Suprapubic skin (tissue), 4 donors: ENCODE measurements around the gene VPS8. TPM values are rescaled to one million over a fixed set of nuclear protein-coding genes. Genes with fewer than 3 reads are reported as not detected.

Source experiments
- DNase-seq, 2 donors: peaks; one replicate each; pipeline ENCODE4 v3.0.0-alpha.2; 2019; ENCODE audit warnings: low spot score in 2 of 2
- H3K27ac ChIP-seq: fragments of 200-600 bp; sonication (generic); one replicate; pipeline ENCODE4 v1.5.1; 2019
- H3K27me3 ChIP-seq: fragments of 200-600 bp; sonication (generic); one replicate; pipeline ENCODE4 v1.5.1; 2019
- H3K36me3 ChIP-seq: fragments of 200-600 bp; sonication (generic); one replicate; pipeline ENCODE4 v1.5.1; 2019
- H3K4me1 ChIP-seq: fragments of 200-600 bp; sonication (generic); one replicate; pipeline ENCODE4 v1.5.1; 2019
- H3K4me3 ChIP-seq: fragments of 200-600 bp; sonication (generic); one replicate; pipeline ENCODE4 v1.5.1; 2019; ENCODE audit warnings: mild to moderate bottlenecking
- H3K9me3 ChIP-seq: fragments of 200-600 bp; sonication (generic); one replicate; pipeline ENCODE4 v1.5.1; 2019
- CTCF ChIP-seq, 2 donors: fragments of 200-600 bp in 1 of 2; fragments of 450-650 bp in 1 of 2; sonication (generic) in 1 of 2; IDR thresholded peaks; one replicate each; pipeline ENCODE4 v1.5.1; 2016 to 2019; ENCODE audit warnings: antibody characterized with exemption in 2 of 2, mild to moderate bottlenecking in 1 of 2, moderate library complexity in 1 of 2
- EP300 ChIP-seq: sonication (generic); formaldehyde crosslinking; IDR thresholded peaks from one replicate; pipeline ENCODE4 v1.6.1; 2017; ENCODE audit warnings: antibody characterized with exemption
- POLR2A ChIP-seq, 2 donors: fragments of 450-650 bp; IDR thresholded peaks; one replicate each; pipeline ENCODE4 v1.6.1; 2017; ENCODE audit warnings: antibody characterized with exemption in 2 of 2, mild to moderate bottlenecking in 2 of 2, moderate library complexity in 2 of 2
- POLR2AphosphoS5 ChIP-seq, 3 donors: sonication (generic); formaldehyde crosslinking; IDR thresholded peaks; one replicate each; pipeline ENCODE4 v1.6.1; 2017; ENCODE audit warnings: antibody characterized with exemption in 3 of 3
- WGBS: methylation state at CpG from one replicate; pipeline ENCODE4 v1.1.5; 2018; 5-methylcytosine and 5-hydroxymethylcytosine counted together
- total RNA-seq, 4 donors: library from RNA; depleted of rRNA; stranded (reverse); fragments of >200 nt; gene quantifications; one replicate each; pipeline ENCODE4 v1.1.0, GENCODE V29; 2016

Gene VPS8
- total RNA-seq, 4 donors from 2014 or later: 36.1 to 93.8 (median 57.2) TPM

GRCh38 chr3:185057829-185058228, 245.9 kb downstream of the VPS8 start:
- peaks cover 16% of the 10 kb centered on the region for H3K9me3 ChIP-seq
- H3K27ac ChIP-seq: no peak overlapping the region
- no peaks in the 10 kb centered on the region for H3K4me1 ChIP-seq
- DNase-seq: no peak
- no peaks in the 10 kb centered on the region for H3K27me3 ChIP-seq
- no peak overlapping the region for H3K4me3 ChIP-seq
- 97% methylated on average over 1 of the region's 1 CpG for WGBS
- TF ChIP-seq CTCF (IDR thresholded peaks at IDR 0.05) (no peak), POLR2AphosphoS5 (IDR thresholded peaks at IDR 0.05) (no peak), POLR2A (IDR thresholded peaks at IDR 0.05) (no peak), EP300 (no peak)
- H3K36me3 ChIP-seq: peaks cover 19% of the 10 kb centered on the region

GRCh38 chr3:185058796-185059195, 246.8 kb downstream of the VPS8 start:
- H3K4me1 ChIP-seq: no peaks in the 10 kb centered on the region
- DNase-seq: no peak
- peaks cover 16% of the 10 kb centered on the region for H3K9me3 ChIP-seq
- no peaks in the 10 kb centered on the region for H3K27me3 ChIP-seq
- TF ChIP-seq CTCF (IDR thresholded peaks at IDR 0.05) (no peak), POLR2A (IDR thresholded peaks at IDR 0.05) (no peak), EP300 (no peak), POLR2AphosphoS5 (IDR thresholded peaks at IDR 0.05) (no peak)
- no peak overlapping the region for H3K4me3 ChIP-seq
- peaks cover 10% of the 10 kb centered on the region for H3K36me3 ChIP-seq
- WGBS: 51% methylated on average over 2 of the region's 2 CpGs
- no peak overlapping the region for H3K27ac ChIP-seq

- no peaks in the 10 kb centered on the region for H3K36me3 ChIP-seq
- no peak overlapping the region for H3K27ac ChIP-seq
- 83% methylated on average over 2 of the region's 2 CpGs for WGBS
- no peaks in the 10 kb centered on the region for H3K27me3 ChIP-seq
- no peak overlapping the region for H3K4me3 ChIP-seq
- TF ChIP-seq EP300 (no peak), CTCF (IDR thresholded peaks at IDR 0.05) (no peak), POLR2A (IDR thresholded peaks at IDR 0.05) (no peak), POLR2AphosphoS5 (IDR thresholded peaks at IDR 0.05) (no peak)
- H3K9me3 ChIP-seq: peaks cover 16% of the 10 kb centered on the region
- DNase-seq: no peak
- H3K4me1 ChIP-seq: no peaks in the 10 kb centered on the region
These were observed 247.8 kb downstream of the VPS8 start for GRCh38 chr3:185059766-185060165.

- Histone ChIP-seq H3K4me3 (no peak overlapping the region), H3K27ac (no peak overlapping the region), H3K9me3 (peaks cover 16% of the 10 kb centered on the region), H3K27me3 (no peaks in the 10 kb centered on the region), H3K36me3 (no peaks in the 10 kb centered on the region), H3K4me1 (no peaks in the 10 kb centered on the region)
- TF ChIP-seq EP300: no peak
- TF ChIP-seq POLR2AphosphoS5 (IDR thresholded peaks at IDR 0.05): no peak
- TF ChIP-seq POLR2A (IDR thresholded peaks at IDR 0.05): no peak
- no peak for TF ChIP-seq CTCF (IDR thresholded peaks at IDR 0.05)
- no peak for DNase-seq
- WGBS: 100% methylated on average over 2 of the region's 2 CpGs
These were observed 248.7 kb downstream of the VPS8 start for GRCh38 chr3:185060655-185061054.

DNA sequence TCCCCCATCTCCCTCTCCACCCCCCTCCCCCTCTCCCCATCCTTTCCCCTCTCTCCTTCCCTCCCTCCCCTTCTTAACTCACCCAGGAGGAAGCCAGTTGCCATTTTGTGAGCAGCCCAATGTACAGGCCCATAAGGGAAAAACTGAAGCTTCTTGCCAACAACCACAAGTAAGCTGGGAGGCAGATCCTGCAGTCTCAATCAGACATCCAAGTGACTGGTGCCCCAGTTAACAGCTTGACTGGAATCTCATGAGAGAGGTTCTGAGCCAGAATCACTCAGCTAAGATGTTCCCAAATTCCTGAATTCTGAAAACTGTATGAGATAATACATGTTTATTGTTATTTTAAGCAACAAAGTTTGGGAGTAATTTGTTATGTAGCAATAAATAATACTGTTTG, 250.2 kb downstream of the VPS8 start:
- H3K27ac ChIP-seq: no peak overlapping the region
- TF ChIP-seq POLR2AphosphoS5 (IDR thresholded peaks at IDR 0.05): no peak
- no peak for TF ChIP-seq POLR2A (IDR thresholded peaks at IDR 0.05)
- TF ChIP-seq CTCF (IDR thresholded peaks at IDR 0.05): no peak
- no peak for TF ChIP-seq EP300
- no peaks in the 10 kb centered on the region for H3K4me1 ChIP-seq
- H3K27me3 ChIP-seq: no peaks in the 10 kb centered on the region
- no peak overlapping the region for H3K4me3 ChIP-seq
- no peaks in the 10 kb centered on the region for H3K36me3 ChIP-seq
- no peak for DNase-seq
- H3K9me3 ChIP-seq: peaks cover 6% of the 10 kb centered on the region
